ENCODE results near the gene MAP1LC3A. TPM values are rescaled to one million over a fixed set of nuclear protein-coding genes. Genes with fewer than 3 reads are reported as not detected.

MAP1LC3A gene
- total RNA-seq, 1 experiment from 2014 or later = not detected

GRCh38 chr20:34595377-34596184 lies 37.1 kb downstream of the MAP1LC3A start:
- ChIA-PET RAD21 (ENCODE audit: low non-redundant PET in 1 of 2, low total read pairs in 2 of 2, uncharacterized antibody in 2 of 2, unreplicated experiment in 2 of 2) (no interaction called here), CTCF (no interaction called here), POLR2A (no interaction called here)
- Histone ChIP-seq H4K20me1 (ENCODE audit: insufficient read depth) (no peaks in the 10 kb centered on the region), H2AFZ (ENCODE audit: low read depth, low read length, poor library complexity, severe bottlenecking) (no peak overlapping the region), H3K9me2 (ENCODE audit: insufficient read depth) (no peaks in the 10 kb centered on the region), H3K9me3 (ENCODE audit: control insufficient read depth in 1 of 2, insufficient read depth in 1 of 2, low read depth in 1 of 2, low read length in 2 of 2) (no peaks in the 10 kb centered on the region), H3K36me3 (ENCODE audit: control insufficient read depth in 1 of 2, insufficient read depth in 2 of 2, low read length in 2 of 2) (no peaks in the 10 kb centered on the region), H3K79me2 (ENCODE audit: insufficient read depth, low read length) (no peaks in the 10 kb centered on the region), H3K4me2 (ENCODE audit: low read length) (no peak overlapping the region), H3K4me3 (replicated peaks in 1 of 2; ENCODE audit: low read depth in 1 of 2, low read length in 2 of 2) (no peak overlapping the region), H3K4me1 (ENCODE audit: control insufficient read depth in 1 of 2, insufficient read depth in 2 of 2, low read length in 2 of 2) (peaks cover 0 to 3% of the 10 kb centered on the region in 2 experiments; a peak in 2 of 4 replicates), H3K27ac (ENCODE audit: low read depth, low read length) (no peak overlapping the region), H3K27me3 (ENCODE audit: insufficient read depth, low read length) (no peaks in the 10 kb centered on the region), H3K9ac (ENCODE audit: low read length) (no peak overlapping the region)
- no peak for TF ChIP-seq SP1 (IDR thresholded peaks at IDR 0.05; ENCODE audit: low read depth)
- no peak for TF ChIP-seq FOSL1 (IDR thresholded peaks at IDR 0.05; ENCODE audit: low read depth)
- no peak for TF ChIP-seq CBX3 (IDR thresholded peaks at IDR 0.05; ENCODE audit: low read depth)
- TF ChIP-seq YY1 (IDR thresholded peaks at IDR 0.05; ENCODE audit: extremely low read depth, insufficient replicate concordance, low read depth, low read length) = no peak
- no peak for TF ChIP-seq RAD21 (IDR thresholded peaks at IDR 0.05; ENCODE audit: low read depth)
- TF ChIP-seq REST (IDR thresholded peaks at IDR 0.05; ENCODE audit: low read depth) = no peak
- DNase-seq (ENCODE audit: low read depth, low spot score) = no peak
- BruUV-seq (replicated peaks) = no TSS peak
- no peak for ATAC-seq
- intact Hi-C loops (cut with micrococcal nuclease) = no loop called here
